SU-DHL-6 (cell line): Measurements from ENCODE around the gene RUNX2.

Source experiments
- H2AFZ ChIP-seq: fragments of 200-600 bp; sonication (generic); 2 replicates; pipeline ENCODE4 v1.6.1; 2014; ENCODE audit warnings: low read depth, mild to moderate bottlenecking, moderate library complexity, mixed read lengths, antibody characterized with exemption, low read length; ENCODE audit not compliant: severe bottlenecking
- H3F3A ChIP-seq: fragments of 200-600 bp; shearing (Covaris generic); 2 replicates; pipeline ENCODE4 v1.6.0; 2016; ENCODE audit warnings: antibody characterized with exemption, mild to moderate bottlenecking; ENCODE audit not compliant: insufficient read depth
- H3K27ac ChIP-seq: fragments of 200-600 bp; sonication (generic); 2 replicates; pipeline ENCODE4 v1.5.1; 2016; ENCODE audit warnings: low read depth, mild to moderate bottlenecking, low read length, moderate library complexity, mixed read lengths
- H3K27me3 ChIP-seq: fragments of 200-600 bp; sonication (generic), shearing (Covaris generic); 2 replicates; pipeline ENCODE4 v1.6.0; 2014; ENCODE audit warnings: mild to moderate bottlenecking, low read length
- H3K36me3 ChIP-seq: fragments of 200-600 bp; sonication (generic); 2 replicates; pipeline ENCODE4 v1.6.1; 2014; ENCODE audit warnings: mild to moderate bottlenecking, low read length, mixed read lengths
- H3K4me2 ChIP-seq: fragments of 300-600, 200-600 bp; shearing (Covaris generic), sonication (generic); 2 replicates; pipeline ENCODE4 v1.6.0; 2014; ENCODE audit warnings: low read length, low read depth, mild to moderate bottlenecking; ENCODE audit not compliant: poor library complexity, severe bottlenecking
- H3K4me3 ChIP-seq: fragments of 200-600 bp; sonication (generic); 2 replicates; pipeline ENCODE4 v1.5.1; 2014; ENCODE audit warnings: antibody characterized with exemption, low read length, mild to moderate bottlenecking, mixed read lengths; ENCODE audit not compliant: insufficient read depth, poor library complexity, severe bottlenecking
- H3K79me2 ChIP-seq: fragments of 200-600 bp; sonication (generic); 2 replicates; pipeline ENCODE4 v1.6.1; 2014; ENCODE audit warnings: mild to moderate bottlenecking, low read length, moderate library complexity; ENCODE audit not compliant: insufficient read depth
- H3K9ac ChIP-seq: fragments of 200-600 bp; sonication (generic); 2 replicates; pipeline ENCODE4 v1.7.0; 2014; ENCODE audit warnings: mild to moderate bottlenecking, low read length
- H3K9me2 ChIP-seq: fragments of 200-600 bp; sonication (generic); replicated peaks from 2 replicates; pipeline ENCODE4 v1.6.1; 2014; ENCODE audit warnings: low read length; ENCODE audit not compliant: insufficient read depth
- H3K9me3 ChIP-seq: fragments of 200-600 bp; sonication (generic); 2 replicates; pipeline ENCODE4 v1.6.1; 2014; ENCODE audit warnings: low read length, mixed read lengths; ENCODE audit not compliant: insufficient read depth
- H4K20me1 ChIP-seq: fragments of 200-600 bp; sonication (generic); 2 replicates; pipeline ENCODE4 v1.6.1; 2014; ENCODE audit warnings: low read depth, mild to moderate bottlenecking, antibody characterized with exemption, low read length, moderate library complexity, mixed read lengths
- CTCF ChIP-seq: fragments of 200-600 bp; sonication (generic); IDR thresholded peaks from one replicate; pipeline ENCODE4 v1.5.1; 2017; ENCODE audit warnings: antibody characterized with exemption, mild to moderate bottlenecking, low read length, moderate library complexity; ENCODE audit not compliant: insufficient read depth, poor library complexity, severe bottlenecking
- EZH2phosphoT487 ChIP-seq: fragments of 200-600 bp; sonication (generic), shearing (Covaris generic); conservative IDR thresholded peaks from 2 replicates; pipeline ENCODE4 v1.6.1; 2018; ENCODE audit warnings: mild to moderate bottlenecking, antibody characterized with exemption, low read length, moderate library complexity, mixed read lengths

The RUNX2 gene

GRCh38 chr6:45351076-45351475 lies 22.9 kb downstream of the RUNX2 start:
- no peaks in the 10 kb centered on the region; the same call in 1 of the 2 replicates for H4K20me1 ChIP-seq
- H3K79me2 ChIP-seq, result no peaks in the 10 kb centered on the region
- H3K27ac ChIP-seq, result no peak overlapping the region
- no peaks in the 10 kb centered on the region for H3K27me3 ChIP-seq
- no peak overlapping the region for H3K4me3 ChIP-seq
- no peak overlapping the region for H2AFZ ChIP-seq
- no peaks in the 10 kb centered on the region for H3K9me2 ChIP-seq
- no peaks in the 10 kb centered on the region for H3K9me3 ChIP-seq
- H3F3A ChIP-seq, result no peaks in the 10 kb centered on the region
- no peak overlapping the region for H3K4me2 ChIP-seq
- no peak overlapping the region for H3K9ac ChIP-seq
- TF ChIP-seq CTCF (no peak), EZH2phosphoT487 (no peak)
- no peaks in the 10 kb centered on the region for H3K36me3 ChIP-seq

GRCh38 chr6:45351667-45352066 lies 23.5 kb downstream of the RUNX2 start:
- Histone ChIP-seq H3K9ac (no peak overlapping the region), H3K4me3 (no peak overlapping the region), H3K9me2 (no peaks in the 10 kb centered on the region), H3K9me3 (no peaks in the 10 kb centered on the region), H3K4me2 (no peak overlapping the region), H2AFZ (no peak overlapping the region), H3K27me3 (no peaks in the 10 kb centered on the region), H3K36me3 (no peaks in the 10 kb centered on the region), H3K79me2 (no peaks in the 10 kb centered on the region), H3K27ac (no peak overlapping the region), H4K20me1 (no peaks in the 10 kb centered on the region; the same call in 1 of the 2 replicates), H3F3A (no peaks in the 10 kb centered on the region)
- TF ChIP-seq EZH2phosphoT487 (no peak), CTCF (no peak)

GRCh38 chr6:45353654-45354053 lies 25.5 kb downstream of the RUNX2 start:
- Histone ChIP-seq H3K27ac (no peak overlapping the region), H3K4me2 (no peak overlapping the region), H3K79me2 (no peaks in the 10 kb centered on the region), H3K9me3 (no peaks in the 10 kb centered on the region), H3K9ac (no peak overlapping the region), H2AFZ (no peak overlapping the region), H4K20me1 (no peaks in the 10 kb centered on the region; the same call in 1 of the 2 replicates), H3K4me3 (no peak overlapping the region), H3F3A (no peaks in the 10 kb centered on the region), H3K36me3 (no peaks in the 10 kb centered on the region), H3K27me3 (no peaks in the 10 kb centered on the region), H3K9me2 (no peaks in the 10 kb centered on the region)
- TF ChIP-seq EZH2phosphoT487 (no peak), CTCF (no peak)
